Large intestine (tissue), 3 donors: Measurements from ENCODE around the gene C1QTNF5. TPM values are rescaled to one million over a fixed set of nuclear protein-coding genes. Genes with fewer than 3 reads are reported as not detected.

Source experiments
- DNase-seq, 2 donors: peaks; one replicate each; pipeline versions ENCODE4 v3.0.0 to v3.0.0-alpha.2; 2013
- H3K27ac ChIP-seq: one replicate; pipeline ENCODE4 v1.5.1; 2013; ENCODE audit warnings: low read length
- H3K27me3 ChIP-seq: 2 replicates; pipeline ENCODE4 v1.6.1; 2013; ENCODE audit warnings: low read length; ENCODE audit not compliant: control insufficient read depth, insufficient read depth
- H3K36me3 ChIP-seq: 2 replicates; pipeline ENCODE4 v1.6.1; 2013; ENCODE audit warnings: low read length; ENCODE audit not compliant: control insufficient read depth, insufficient read depth
- H3K4me1 ChIP-seq: one replicate; pipeline ENCODE4 v1.6.1; 2013; ENCODE audit warnings: low read length; ENCODE audit not compliant: control insufficient read depth, insufficient read depth
- H3K4me3 ChIP-seq: one replicate; pipeline ENCODE4 v1.5.1; 2013; ENCODE audit warnings: low read length
- H3K9me3 ChIP-seq: one replicate; pipeline ENCODE4 v1.6.1; 2013; ENCODE audit warnings: mild to moderate bottlenecking, low read depth, low read length, moderate library complexity; ENCODE audit not compliant: control insufficient read depth
- WGBS: methylation state at CpG from one replicate; pipeline ENCODE4 v1.1.5; 2013; ENCODE audit warnings: low lambda C conversion rate; ENCODE audit not compliant: insufficient coverage; 5-methylcytosine and 5-hydroxymethylcytosine counted together
- polyA plus RNA-seq: library from polyadenylated mRNA; unstranded; fragments of 120-200 nt; gene quantifications from one replicate; pipeline ENCODE4 v1.2.1, GENCODE V29; 2013

C1QTNF5 gene
- polyA plus RNA-seq, 1 donor, result 19.5 TPM

GRCh38 chr11:119366690-119367620 is 26.3 kb upstream of the C1QTNF5 start:
- Histone ChIP-seq H3K4me3 (no peak overlapping the region), H3K36me3 (no peaks in the 10 kb centered on the region), H3K4me1 (peaks cover 87% of the 10 kb centered on the region), H3K27ac (no peak overlapping the region), H3K27me3 (peaks cover 3% of the 10 kb centered on the region), H3K9me3 (peaks cover 3% of the 10 kb centered on the region)
- no CpG with 5 or more reads among the region's 11 CpGs for WGBS
- no peak for DNase-seq

- Histone ChIP-seq H3K36me3 (no peaks in the 10 kb centered on the region), H3K4me1 (peaks cover 84% of the 10 kb centered on the region), H3K4me3 (no peak overlapping the region), H3K9me3 (peaks cover 3% of the 10 kb centered on the region), H3K27ac (no peak overlapping the region), H3K27me3 (peaks cover 3% of the 10 kb centered on the region)
- peak in 1 of 2 donors; percentile 6 for DNase-seq
- no CpG with 5 or more reads among the region's 6 CpGs for WGBS
Observed at GRCh38 chr11:119365071-119365591, 24.4 kb upstream of the C1QTNF5 start.

GRCh38 chr11:119363851-119364590 is 23.3 kb upstream of the C1QTNF5 start:
- H3K9me3 ChIP-seq, result peaks cover 3% of the 10 kb centered on the region
- H3K4me3 ChIP-seq, result peak overlapping the region; percentile 41
- H3K4me1 ChIP-seq, result peaks cover 76% of the 10 kb centered on the region
- peaks cover 3% of the 10 kb centered on the region for H3K36me3 ChIP-seq
- peaks cover 3% of the 10 kb centered on the region for H3K27me3 ChIP-seq
- no CpG with 5 or more reads among the region's 88 CpGs for WGBS
- peak in 1 of 2 donors; percentile 69 for DNase-seq
- H3K27ac ChIP-seq, result no peak overlapping the region

- Histone ChIP-seq H3K36me3 (peaks cover 9% of the 10 kb centered on the region), H3K9me3 (peaks cover 3% of the 10 kb centered on the region), H3K27me3 (peaks cover 3% of the 10 kb centered on the region), H3K27ac (no peak overlapping the region), H3K4me3 (peak overlapping the region; percentile 41), H3K4me1 (peaks cover 68% of the 10 kb centered on the region)
- WGBS, result no CpG with 5 or more reads among the region's 44 CpGs
- peak in 1 of 2 donors; percentile 16 for DNase-seq
Observed at GRCh38 chr11:119363081-119363850, 22.6 kb upstream of the C1QTNF5 start.

- no CpG with 5 or more reads among the region's 5 CpGs for WGBS
- Histone ChIP-seq H3K4me3 (no peak overlapping the region), H3K36me3 (peaks cover 9% of the 10 kb centered on the region), H3K27me3 (peaks cover 3% of the 10 kb centered on the region), H3K4me1 (peaks cover 62% of the 10 kb centered on the region), H3K9me3 (peaks cover 3% of the 10 kb centered on the region), H3K27ac (no peak overlapping the region)
- no peak for DNase-seq
Observed at GRCh38 chr11:119362741-119363080, 22.0 kb upstream of the C1QTNF5 start.

GRCh38 chr11:119361941-119362725 is 21.4 kb upstream of the C1QTNF5 start:
- H3K4me1 ChIP-seq, result peaks cover 57% of the 10 kb centered on the region
- DNase-seq, result peak in 1 of 2 donors; percentile 8
- peaks cover 3% of the 10 kb centered on the region for H3K27me3 ChIP-seq
- H3K4me3 ChIP-seq, result no peak overlapping the region
- H3K27ac ChIP-seq, result peak overlapping the region; percentile 91
- H3K9me3 ChIP-seq, result peaks cover 3% of the 10 kb centered on the region
- peaks cover 9% of the 10 kb centered on the region for H3K36me3 ChIP-seq
- whole genome bisulfite sequencing, result no CpG with 5 or more reads among the region's 11 CpGs

DNA sequence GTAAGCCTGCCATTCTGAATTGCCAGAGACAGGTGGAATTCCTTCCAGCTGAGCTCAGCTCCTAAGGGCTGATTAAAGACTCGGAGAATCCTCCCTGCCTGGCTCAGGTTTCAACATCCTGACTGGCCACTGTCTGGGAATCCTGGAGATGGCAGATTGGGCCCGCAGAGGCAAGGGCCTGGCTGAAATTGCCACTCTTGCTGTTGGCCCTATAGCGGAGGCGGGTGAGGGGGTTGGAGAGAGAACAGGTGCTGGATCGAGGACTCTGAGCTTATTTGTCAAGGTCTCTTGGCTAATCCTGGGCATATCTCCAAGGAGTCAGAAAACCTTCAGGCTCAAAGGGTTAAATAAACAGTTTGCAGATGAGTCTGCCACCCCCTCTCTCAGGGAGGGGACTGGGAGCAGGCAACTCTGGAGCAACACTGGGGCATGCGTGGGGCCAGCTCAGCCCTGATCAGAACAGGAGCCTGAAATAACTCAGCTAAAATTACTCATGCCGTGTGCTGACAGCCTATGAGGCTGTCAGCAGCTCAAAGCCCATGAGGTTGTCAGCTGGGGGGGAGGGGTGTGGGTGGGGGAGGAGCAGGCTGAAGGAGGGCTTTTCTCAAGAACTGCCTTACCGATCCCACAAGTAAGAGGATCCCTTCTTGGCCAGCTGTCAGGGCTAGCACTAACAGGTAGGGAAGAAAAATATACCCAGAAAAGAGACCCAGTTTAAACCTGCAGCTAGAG is 20.5 kb upstream of the C1QTNF5 start:
- Histone ChIP-seq H3K27ac (peak overlapping the region; percentile 91), H3K4me1 (peaks cover 48% of the 10 kb centered on the region), H3K4me3 (no peak overlapping the region), H3K9me3 (peaks cover 3% of the 10 kb centered on the region), H3K36me3 (peaks cover 9% of the 10 kb centered on the region), H3K27me3 (peaks cover 3% of the 10 kb centered on the region)
- peak; percentile 78 to 90 for DNase-seq
- WGBS, result no CpG with 5 or more reads among the region's 8 CpGs

GRCh38 chr11:119359365-119360214 is 18.9 kb upstream of the C1QTNF5 start:
- DNase-seq, result no peak
- peaks cover 3% of the 10 kb centered on the region for H3K9me3 ChIP-seq
- WGBS, result no CpG with 5 or more reads among the region's 10 CpGs
- peaks cover 9% of the 10 kb centered on the region for H3K36me3 ChIP-seq
- H3K4me3 ChIP-seq, result no peak overlapping the region
- H3K4me1 ChIP-seq, result peaks cover 39% of the 10 kb centered on the region
- H3K27ac ChIP-seq, result no peak overlapping the region
- H3K27me3 ChIP-seq, result peaks cover 1% of the 10 kb centered on the region
